ENCODE results near the gene HES7.
"Not testable (repeated sequence)": the region's sequence is repeated elsewhere in the genome, so short reads cannot be mapped to it uniquely, and the experiment has no call there.

Gene HES7

DNA sequence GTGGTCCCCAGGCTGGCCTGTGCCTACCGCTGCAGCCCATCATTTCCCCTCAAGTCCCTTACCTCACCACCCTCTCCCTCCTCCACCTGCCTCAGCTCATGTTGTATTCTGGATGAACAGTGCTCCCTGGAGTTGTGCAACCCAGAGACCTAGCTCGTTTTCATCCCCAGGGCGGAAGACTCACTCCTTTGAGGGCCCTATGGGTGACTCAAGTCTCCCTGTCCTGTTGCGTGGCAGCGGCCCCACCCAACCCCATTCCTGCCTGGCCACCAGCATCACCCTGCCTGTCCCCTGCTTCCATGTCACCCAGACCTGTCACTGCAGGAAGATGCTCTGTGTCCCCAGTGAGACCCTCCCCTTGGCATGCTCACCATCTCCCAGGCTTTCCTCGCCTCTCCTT is 39.7 kb downstream of the HES7 start:
- Histone ChIP-seq H3K4me1 (ENCODE audit: control insufficient read depth, insufficient read depth, low read length) (no peaks in the 10 kb centered on the region), H3K9ac (ENCODE audit: low read length) (no peak overlapping the region), H3K27ac (ENCODE audit: low read depth, low read length) (no peak overlapping the region), H3K27me3 (ENCODE audit: control insufficient read depth, insufficient read depth, low read length) (peaks cover 75% of the 10 kb centered on the region), H3K4me3 (ENCODE audit: low read depth, low read length) (no peak overlapping the region), H3K9me3 (ENCODE audit: control insufficient read depth, insufficient read depth, low read depth, low read length) (no peaks in the 10 kb centered on the region), H3K36me3 (ENCODE audit: control insufficient read depth, insufficient read depth, low read length) (no peaks in the 10 kb centered on the region)

DNA sequence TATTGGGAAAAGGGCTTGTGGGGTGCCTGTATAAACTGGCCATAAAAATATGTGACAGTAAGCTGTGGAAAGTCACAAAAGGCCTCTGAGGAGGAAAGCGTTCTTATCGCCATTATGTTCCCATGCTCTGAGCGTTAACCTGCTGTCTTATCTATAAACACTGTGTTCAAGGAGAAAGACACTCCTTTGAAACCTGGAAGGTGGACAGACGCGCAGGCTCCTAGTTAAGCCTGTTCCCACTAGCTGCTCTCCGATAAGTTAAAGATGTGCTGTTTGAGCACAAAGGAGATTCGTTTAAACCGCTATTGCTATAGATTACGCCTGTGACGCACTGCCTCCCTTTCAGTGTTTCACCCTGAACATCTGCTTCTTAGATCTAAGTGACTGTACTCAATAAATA is 41.6 kb downstream of the HES7 start:
- Histone ChIP-seq H3K27ac (ENCODE audit: low read depth, low read length) (no peak overlapping the region), H3K36me3 (ENCODE audit: control insufficient read depth, insufficient read depth, low read length) (no peaks in the 10 kb centered on the region), H3K4me3 (ENCODE audit: low read depth, low read length) (no peak overlapping the region), H3K9me3 (ENCODE audit: control insufficient read depth, insufficient read depth, low read depth, low read length) (no peaks in the 10 kb centered on the region; the same call in 1 of the 2 replicates), H3K27me3 (ENCODE audit: control insufficient read depth, insufficient read depth, low read length) (peaks cover 82% of the 10 kb centered on the region), H3K9ac (ENCODE audit: low read length) (no peak overlapping the region), H3K4me1 (ENCODE audit: control insufficient read depth, insufficient read depth, low read length) (no peaks in the 10 kb centered on the region)

DNA sequence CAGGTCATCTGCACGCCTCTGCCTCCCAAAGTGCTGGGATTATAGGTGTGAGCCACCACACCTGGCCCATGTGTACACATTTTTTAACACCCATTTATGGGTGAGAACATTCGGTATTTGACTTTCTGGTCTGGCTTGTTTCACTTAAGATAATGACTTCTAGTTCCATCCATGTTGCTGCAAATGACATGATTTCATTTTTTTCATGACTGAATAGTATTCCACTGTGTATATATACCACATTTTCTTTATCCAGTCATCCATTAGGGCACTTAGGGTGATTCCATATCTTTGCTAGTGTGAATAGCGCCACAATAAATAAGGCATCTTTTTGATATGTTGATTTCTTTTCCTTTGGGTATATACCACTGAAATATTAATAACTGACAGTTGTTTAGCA is 42.0 kb downstream of the HES7 start:
- Histone ChIP-seq H3K27ac (ENCODE audit: low read depth, low read length) (no peak overlapping the region), H3K9me3 (ENCODE audit: control insufficient read depth, insufficient read depth, low read depth, low read length) (no peaks in the 10 kb centered on the region; the same call in 1 of the 2 replicates), H3K36me3 (ENCODE audit: control insufficient read depth, insufficient read depth, low read length) (no peaks in the 10 kb centered on the region), H3K27me3 (ENCODE audit: control insufficient read depth, insufficient read depth, low read length) (peaks cover 82% of the 10 kb centered on the region), H3K9ac (ENCODE audit: low read length) (no peak overlapping the region), H3K4me3 (ENCODE audit: low read depth, low read length) (no peak overlapping the region), H3K4me1 (ENCODE audit: control insufficient read depth, insufficient read depth, low read length) (no peaks in the 10 kb centered on the region)

DNA sequence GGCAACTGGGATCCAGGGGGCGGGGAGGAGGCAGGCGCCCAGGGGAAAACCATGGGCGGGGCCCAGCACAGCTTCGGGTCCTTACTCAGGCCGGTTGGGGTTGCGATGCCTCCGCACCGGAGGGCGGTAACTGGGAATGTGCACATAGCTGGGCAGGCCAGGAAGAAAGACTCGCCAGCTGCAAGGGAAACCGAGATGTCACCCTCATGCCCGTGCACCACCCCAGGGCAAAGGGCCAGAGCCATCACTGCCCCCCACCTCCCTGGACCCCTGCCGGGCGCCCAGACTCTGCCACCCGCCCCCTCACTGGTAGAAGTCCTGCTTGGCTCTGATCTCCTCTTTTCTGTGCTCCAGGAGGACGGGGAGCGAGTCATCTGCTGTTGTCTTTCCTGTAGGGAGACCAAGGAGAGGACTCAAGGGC is 43.1 kb downstream of the HES7 start:
- no peaks in the 10 kb centered on the region; the same call in 1 of the 2 replicates for H3K9me3 ChIP-seq (ENCODE audit: control insufficient read depth, insufficient read depth, low read depth, low read length)
- peak overlapping the region; percentile 77 for H3K4me3 ChIP-seq (ENCODE audit: low read depth, low read length)
- H3K27ac ChIP-seq (ENCODE audit: low read depth, low read length), result no peak overlapping the region
- H3K4me1 ChIP-seq (ENCODE audit: control insufficient read depth, insufficient read depth, low read length), result no peaks in the 10 kb centered on the region
- no peaks in the 10 kb centered on the region for H3K36me3 ChIP-seq (ENCODE audit: control insufficient read depth, insufficient read depth, low read length)
- no peak overlapping the region for H3K9ac ChIP-seq (ENCODE audit: low read length)
- peaks cover 83% of the 10 kb centered on the region for H3K27me3 ChIP-seq (ENCODE audit: control insufficient read depth, insufficient read depth, low read length)

DNA sequence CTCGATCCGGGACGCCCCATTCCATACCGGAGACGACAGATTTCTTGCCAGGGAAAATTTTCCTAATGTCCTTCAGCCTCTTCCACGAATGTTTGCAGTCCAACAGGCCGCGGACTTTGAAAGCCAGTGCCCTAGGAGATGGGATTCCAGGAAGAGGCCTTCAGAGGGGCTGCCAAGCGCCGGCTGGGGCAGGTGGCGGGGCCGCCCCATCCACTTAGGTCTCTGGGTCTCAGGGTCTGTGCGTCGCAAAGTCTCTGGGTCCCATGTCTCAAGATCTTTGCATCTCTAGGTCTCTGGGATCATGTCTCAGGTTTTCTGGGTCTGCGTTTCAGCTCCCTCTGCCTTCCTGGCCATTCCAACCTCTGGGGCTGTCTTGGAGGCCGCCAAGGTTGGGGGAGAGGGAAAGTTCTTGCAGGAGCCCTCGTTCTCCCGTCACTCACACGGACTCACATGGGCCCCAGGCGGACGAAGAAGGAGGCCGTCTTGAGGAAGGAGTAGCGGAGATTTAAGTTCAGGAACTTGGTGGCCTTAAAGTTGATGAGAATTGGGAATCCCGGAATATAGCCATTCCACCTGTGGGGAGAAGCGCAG is 43.6 kb downstream of the HES7 start:
- Histone ChIP-seq H3K4me3 (ENCODE audit: low read depth, low read length) (peak overlapping the region; percentile 77), H3K9me3 (ENCODE audit: control insufficient read depth, insufficient read depth, low read depth, low read length) (no peaks in the 10 kb centered on the region; the same call in 1 of the 2 replicates), H3K4me1 (ENCODE audit: control insufficient read depth, insufficient read depth, low read length) (no peaks in the 10 kb centered on the region), H3K36me3 (ENCODE audit: control insufficient read depth, insufficient read depth, low read length) (no peaks in the 10 kb centered on the region), H3K27ac (ENCODE audit: low read depth, low read length) (no peak overlapping the region), H3K27me3 (ENCODE audit: control insufficient read depth, insufficient read depth, low read length) (peaks cover 84% of the 10 kb centered on the region), H3K9ac (ENCODE audit: low read length) (no peak overlapping the region)

DNA sequence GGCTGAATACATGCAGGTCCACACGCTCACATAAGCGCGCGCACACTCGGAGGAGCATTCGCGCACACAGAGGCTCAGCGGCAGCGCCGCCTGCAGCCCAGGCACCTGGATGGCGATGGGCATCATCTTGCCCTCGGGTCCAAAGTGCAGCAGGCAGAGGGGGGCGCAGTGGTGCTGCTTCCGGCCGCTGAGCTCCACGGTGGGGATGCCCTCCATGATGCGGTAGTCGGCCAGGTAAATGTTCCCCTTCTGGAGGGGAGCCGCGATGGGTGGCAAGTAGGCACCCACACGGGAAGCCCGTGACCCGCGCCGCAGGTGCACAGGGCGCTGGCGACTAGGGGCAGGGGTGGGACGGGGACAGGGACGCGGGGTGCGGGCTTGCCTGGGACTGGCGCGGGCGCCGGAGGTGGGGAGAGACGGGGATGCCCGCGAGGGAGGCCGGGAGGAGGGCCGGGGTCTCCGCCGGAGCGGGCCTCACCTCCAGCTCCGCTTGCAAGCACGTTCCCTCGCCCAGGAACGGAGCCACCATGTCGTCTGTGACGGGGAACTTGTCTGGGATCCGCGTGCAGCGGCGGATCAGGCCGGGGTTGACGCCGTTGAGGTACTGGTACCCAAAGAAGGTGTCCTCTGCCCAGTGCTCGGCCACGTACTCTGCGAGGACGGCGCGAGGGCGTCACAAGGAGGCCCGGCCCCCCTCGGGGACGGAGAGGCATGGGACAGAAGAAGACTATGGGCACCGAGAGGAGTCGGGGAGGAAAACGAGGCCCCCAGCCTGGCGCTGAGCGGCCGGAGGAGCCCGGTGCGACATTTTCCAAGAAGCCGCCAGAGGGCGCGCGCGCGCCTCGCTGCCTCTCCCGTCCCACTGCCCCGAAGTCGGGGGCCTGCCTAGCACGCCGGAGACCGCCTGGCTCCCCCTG is 44.4 kb downstream of the HES7 start:
- H3K36me3 ChIP-seq (ENCODE audit: control insufficient read depth, insufficient read depth, low read length), result no peaks in the 10 kb centered on the region
- H3K4me1 ChIP-seq (ENCODE audit: control insufficient read depth, insufficient read depth, low read length), result no peaks in the 10 kb centered on the region
- H3K4me3 ChIP-seq (ENCODE audit: low read depth, low read length), result peak overlapping the region; percentile 77
- peak overlapping the region; percentile 42 for H3K9ac ChIP-seq (ENCODE audit: low read length)
- H3K9me3 ChIP-seq (ENCODE audit: control insufficient read depth, insufficient read depth, low read depth, low read length), result no peaks in the 10 kb centered on the region; the same call in 1 of the 2 replicates
- no peak overlapping the region for H3K27ac ChIP-seq (ENCODE audit: low read depth, low read length)
- peaks cover 87% of the 10 kb centered on the region for H3K27me3 ChIP-seq (ENCODE audit: control insufficient read depth, insufficient read depth, low read length)

DNA sequence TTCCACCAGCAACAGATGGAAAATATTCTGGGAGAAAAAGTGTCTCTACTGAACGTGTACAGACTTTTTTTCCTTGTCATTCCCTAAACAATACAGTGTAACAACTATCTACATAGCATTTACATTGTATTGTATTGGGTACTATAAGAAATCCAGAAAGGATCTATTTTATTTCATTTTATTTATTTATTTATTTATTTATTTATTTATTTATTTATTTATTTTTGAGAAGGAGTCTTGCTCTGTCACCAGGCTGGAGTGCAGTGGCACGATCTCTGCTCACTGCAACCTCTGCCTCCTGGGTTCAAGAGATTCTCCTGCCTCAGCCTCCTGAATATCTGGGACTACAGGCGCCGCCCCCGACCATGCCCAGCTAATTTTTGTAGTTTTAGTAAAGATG is 46.0 kb downstream of the HES7 start:
- H3K27me3 ChIP-seq (ENCODE audit: control insufficient read depth, insufficient read depth, low read length), result peaks cover 94% of the 10 kb centered on the region
- not testable (repeated sequence) for H3K36me3 ChIP-seq (ENCODE audit: control insufficient read depth, insufficient read depth, low read length); H3K4me3 ChIP-seq (ENCODE audit: low read depth, low read length); H3K27ac ChIP-seq (ENCODE audit: low read depth, low read length); H3K4me1 ChIP-seq (ENCODE audit: control insufficient read depth, insufficient read depth, low read length); H3K9me3 ChIP-seq (ENCODE audit: control insufficient read depth, insufficient read depth, low read depth, low read length); H3K9ac ChIP-seq (ENCODE audit: low read length)

DNA sequence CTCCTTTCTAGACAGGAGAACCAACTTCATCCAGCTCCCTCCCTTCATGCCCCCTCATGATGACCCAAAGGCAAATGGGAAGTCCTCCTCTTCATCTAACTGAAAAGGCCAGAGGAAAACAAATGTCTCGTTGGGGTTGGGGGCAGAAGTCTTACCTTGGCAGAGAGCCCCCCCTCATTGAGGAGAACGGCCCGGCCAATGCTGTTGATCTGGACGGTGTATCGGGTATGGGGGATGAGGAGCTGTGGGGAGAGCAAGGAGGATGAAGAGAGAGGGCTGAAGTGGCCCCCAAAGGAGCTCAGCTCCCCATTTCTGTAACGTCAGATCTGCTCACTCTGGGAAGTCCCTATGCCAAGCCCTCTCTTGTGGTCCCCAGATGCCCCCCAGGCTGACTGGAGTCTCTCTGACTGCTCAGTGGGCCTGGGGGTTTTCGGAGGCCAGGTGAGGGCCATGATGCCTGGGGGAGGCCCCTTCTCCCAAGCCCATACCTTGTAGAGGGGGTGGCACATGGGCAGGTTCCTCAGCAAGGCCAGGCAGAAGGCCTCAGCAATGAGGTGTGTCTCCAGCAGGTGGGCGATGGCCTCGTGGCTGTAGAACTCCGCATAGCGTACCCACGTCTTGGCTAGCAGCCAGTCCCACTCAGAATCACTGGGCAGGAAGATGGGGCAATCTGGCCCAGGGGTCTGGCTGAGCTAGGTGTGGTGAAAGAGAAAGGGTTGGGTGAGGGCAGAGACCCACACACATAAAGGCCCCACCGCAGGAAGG is 47.2 kb downstream of the HES7 start:
- H3K27me3 ChIP-seq (ENCODE audit: control insufficient read depth, insufficient read depth, low read length), result peaks cover 94% of the 10 kb centered on the region
- H3K4me3 ChIP-seq (ENCODE audit: low read depth, low read length), result no peak overlapping the region
- no peak overlapping the region for H3K9ac ChIP-seq (ENCODE audit: low read length)
- no peak overlapping the region for H3K27ac ChIP-seq (ENCODE audit: low read depth, low read length)
- H3K4me1 ChIP-seq (ENCODE audit: control insufficient read depth, insufficient read depth, low read length), result peaks cover 9% of the 10 kb centered on the region
- H3K36me3 ChIP-seq (ENCODE audit: control insufficient read depth, insufficient read depth, low read length), result no peaks in the 10 kb centered on the region
- H3K9me3 ChIP-seq (ENCODE audit: control insufficient read depth, insufficient read depth, low read depth, low read length), result no peaks in the 10 kb centered on the region; the same call in 1 of the 2 replicates

DNA sequence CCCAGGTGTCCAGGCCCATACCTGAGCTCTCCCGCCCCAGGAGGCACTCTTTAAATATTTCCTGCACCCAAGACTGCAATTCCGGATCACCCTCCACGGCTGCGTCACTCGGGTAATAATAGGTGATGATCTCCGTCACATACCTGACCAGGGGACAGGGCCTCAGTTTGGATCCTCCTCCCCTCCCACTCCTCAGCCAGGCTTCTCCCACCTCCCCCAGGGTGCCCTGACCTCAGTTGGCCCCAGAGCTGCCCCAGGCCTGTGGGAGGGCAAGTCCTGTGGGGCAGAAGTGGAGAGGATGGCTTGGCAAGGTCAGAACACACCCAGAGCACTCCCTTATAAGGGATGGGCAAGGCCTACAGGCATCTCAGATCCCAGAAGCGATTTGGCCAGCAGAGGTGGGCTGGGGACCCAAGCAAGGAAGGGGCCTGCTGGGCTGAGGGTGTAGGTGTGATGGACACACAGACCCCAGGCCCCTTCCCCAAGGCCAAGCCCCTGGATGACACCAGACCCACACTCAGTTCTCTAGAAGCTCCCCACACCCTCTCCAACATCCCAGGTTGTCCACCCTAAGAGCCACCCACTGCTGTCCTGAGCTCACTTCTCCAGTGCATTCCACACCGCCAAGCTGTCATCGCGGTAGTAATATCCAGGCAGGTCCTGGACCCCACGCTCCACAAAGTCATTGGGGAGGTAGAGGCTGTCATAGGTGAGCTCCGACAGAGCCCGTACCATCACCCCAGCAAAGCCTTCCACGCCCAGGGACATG is 48.1 kb downstream of the HES7 start:
- Histone ChIP-seq H3K9me3 (ENCODE audit: control insufficient read depth, insufficient read depth, low read depth, low read length) (no peaks in the 10 kb centered on the region; the same call in 1 of the 2 replicates), H3K27ac (ENCODE audit: low read depth, low read length) (no peak overlapping the region), H3K27me3 (ENCODE audit: control insufficient read depth, insufficient read depth, low read length) (peaks cover 94% of the 10 kb centered on the region), H3K9ac (ENCODE audit: low read length) (no peak overlapping the region), H3K4me3 (ENCODE audit: low read depth, low read length) (no peak overlapping the region), H3K4me1 (ENCODE audit: control insufficient read depth, insufficient read depth, low read length) (peaks cover 9% of the 10 kb centered on the region), H3K36me3 (ENCODE audit: control insufficient read depth, insufficient read depth, low read length) (no peaks in the 10 kb centered on the region)

DNA sequence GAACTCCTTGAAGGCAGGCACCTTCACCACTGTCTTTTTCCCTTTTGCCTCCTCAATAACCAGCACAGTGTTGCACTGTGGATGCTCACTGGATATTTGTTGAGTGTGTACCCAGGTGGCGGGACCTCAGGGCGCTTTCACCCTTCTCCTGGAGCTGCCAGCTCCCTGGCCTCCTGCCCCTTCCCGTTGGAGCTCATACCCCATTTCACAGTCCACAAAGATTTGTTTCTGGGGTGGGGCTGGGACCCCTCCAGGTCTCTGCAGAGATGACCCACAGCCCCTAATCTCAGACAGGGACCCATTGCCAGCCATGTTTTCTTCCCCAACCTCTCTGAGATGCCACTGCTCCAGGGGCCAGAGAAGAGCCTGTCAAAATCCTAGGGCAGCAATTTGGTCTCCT is 48.8 kb downstream of the HES7 start:
- Histone ChIP-seq H3K27me3 (ENCODE audit: control insufficient read depth, insufficient read depth, low read length) (peaks cover 94% of the 10 kb centered on the region), H3K9ac (ENCODE audit: low read length) (no peak overlapping the region), H3K36me3 (ENCODE audit: control insufficient read depth, insufficient read depth, low read length) (no peaks in the 10 kb centered on the region), H3K27ac (ENCODE audit: low read depth, low read length) (no peak overlapping the region), H3K4me1 (ENCODE audit: control insufficient read depth, insufficient read depth, low read length) (peaks cover 9% of the 10 kb centered on the region), H3K4me3 (ENCODE audit: low read depth, low read length) (no peak overlapping the region), H3K9me3 (ENCODE audit: control insufficient read depth, insufficient read depth, low read depth, low read length) (no peaks in the 10 kb centered on the region; the same call in 1 of the 2 replicates)

Data from HUES6 (cell line).